GM13976 (cell line): ENCODE data around the gene FBLN2.

Experiments
- DNase-seq: peaks from one replicate; pipeline ENCODE4 v3.0.0; 2012; ENCODE audit warnings: low spot score
- CTCF ChIP-seq: IDR thresholded peaks from 2 replicates; pipeline ENCODE4 v1.5.1; 2012; ENCODE audit warnings: borderline replicate concordance, mild to moderate bottlenecking; ENCODE audit not compliant: insufficient read depth; ENCODE audit errors: extremely low read depth, missing control alignments, control extremely low read depth
- in situ Hi-C: fragments of 300-500 bp; cut with MboI; formaldehyde crosslinking; loops from one replicate; pipeline ENCODE4 v1.12.0; 2022; ENCODE audit warnings: low sequenced_read_pairs, mixed read lengths, inconsistent platforms; ENCODE audit not compliant: unreplicated experiment

FBLN2 gene

GRCh38 chr3:13610006-13610570, 61.2 kb downstream of the FBLN2 start:
- DNase-seq: no peak
- no peak for TF ChIP-seq CTCF
- in situ Hi-C loops: no loop called here

- no peak for DNase-seq
- in situ Hi-C loops: no loop called here
- no peak for TF ChIP-seq CTCF
Measured at GRCh38 chr3:13611221-13611620, 62.3 kb downstream of the FBLN2 start.

GRCh38 chr3:13612829-13613228, 63.9 kb downstream of the FBLN2 start:
- in situ Hi-C loops: no loop called here
- DNase-seq: no peak
- TF ChIP-seq CTCF: no peak

- in situ Hi-C loops: no loop called here
- TF ChIP-seq CTCF: no peak
- DNase-seq: no peak
Measured at GRCh38 chr3:13613343-13614190, 64.6 kb downstream of the FBLN2 start.

- no peak for TF ChIP-seq CTCF
- in situ Hi-C loops: no loop called here
- DNase-seq: no peak
Measured at GRCh38 chr3:13614607-13615006, 65.7 kb downstream of the FBLN2 start.

GRCh38 chr3:13615019-13615528, 66.1 kb downstream of the FBLN2 start:
- TF ChIP-seq CTCF: no peak
- in situ Hi-C loops: no loop called here
- no peak for DNase-seq
